ENCODE data around the gene MECP2. TPM values are rescaled to one million over a fixed set of nuclear protein-coding genes. Genes with fewer than 3 reads are reported as not detected.

The MECP2 gene
- total and polyA plus RNA-seq, 2 of the 13 experiments (the other 11 are each of a cell fraction or from before 2014, with no cell fraction given) = 7.9 to 18.1 TPM

- TF ChIP-seq XRCC5 (optimal IDR thresholded peaks at IDR 0.05; ENCODE audit: low read length) = no peak
- no peak for TF ChIP-seq CREB3 (CRISPR knock-in tag; IDR thresholded peaks at IDR 0.05)
- peak; percentile 73; the same call in 1 of the 2 replicates for TF ChIP-seq HNRNPL (IDR thresholded peaks at IDR 0.05; ENCODE audit: low read depth, low read length)
- no peak for TF ChIP-seq SNAPC4 (CRISPR knock-in tag; IDR thresholded peaks at IDR 0.05)
- no peak for TF ChIP-seq CHD2 (IDR thresholded peaks at IDR 0.05; ENCODE audit: low read depth, low read length)
- TF ChIP-seq ZNF205 (CRISPR knock-in tag; IDR thresholded peaks at IDR 0.05) = no peak
- no peak for TF ChIP-seq NFATC3 (CRISPR knock-in tag; IDR thresholded peaks at IDR 0.05)
- peak; percentile 49; the same call in 1 of the 2 replicates for TF ChIP-seq FOSL2 (CRISPR knock-in tag; IDR thresholded peaks at IDR 0.05)
- TF ChIP-seq HNF4G (IDR thresholded peaks at IDR 0.05; ENCODE audit: borderline replicate concordance, low read depth, low read length) = peak; percentile 35; the same call in 1 of the 2 replicates
- no peak for TF ChIP-seq HNF4G (CRISPR knock-in tag; IDR thresholded peaks at IDR 0.05; ENCODE audit: borderline replicate concordance, low read depth)
- TF ChIP-seq TFE3 (CRISPR knock-in tag; IDR thresholded peaks at IDR 0.05) = peak; percentile 70; the same call in 1 of the 2 replicates
- TF ChIP-seq ZNF780A (CRISPR knock-in tag; IDR thresholded peaks at IDR 0.05) = no peak
- no peak for TF ChIP-seq HIVEP1 (CRISPR knock-in tag; IDR thresholded peaks at IDR 0.05)
- TF ChIP-seq SETDB1 (CRISPR knock-in tag; IDR thresholded peaks at IDR 0.05; ENCODE audit: borderline replicate concordance) = no peak
- TF ChIP-seq ZNF776 (CRISPR knock-in tag; IDR thresholded peaks at IDR 0.05) = no peak
- TF ChIP-seq MAF1 (CRISPR knock-in tag; IDR thresholded peaks at IDR 0.05; ENCODE audit: borderline replicate concordance) = no peak
- TF ChIP-seq ZNF124 (CRISPR knock-in tag; IDR thresholded peaks at IDR 0.05) = no peak
- no peak for TF ChIP-seq ZNF30 (CRISPR knock-in tag; IDR thresholded peaks at IDR 0.05)
- no peak for TF ChIP-seq ZNF296 (CRISPR knock-in tag; conservative IDR thresholded peaks at IDR 0.05)
- no peak for TF ChIP-seq ZC3H13 (CRISPR knock-in tag; IDR thresholded peaks at IDR 0.05)
- TF ChIP-seq E2F1 (CRISPR knock-in tag; IDR thresholded peaks at IDR 0.05) = no peak
Observed at GRCh38 chrX:153974726-153975286, 122.7 kb downstream of the MECP2 start (continued).
